Measurements from ENCODE around the gene HPCAL1. TPM values are rescaled to one million over a fixed set of nuclear protein-coding genes. Genes with fewer than 3 reads are reported as not detected.
"Not testable (repeated sequence)": the region's sequence is repeated elsewhere in the genome, so short reads cannot be mapped to it uniquely, and the experiment has no call there.

Gene HPCAL1
- total RNA-seq, 3 donors from 2014 or later (not counting 1 experiment from before 2014, with no cell fraction given), result 31.1 to 45.2 (median 39.8) TPM

GRCh38 chr2:10452956-10453904, 150.5 kb downstream of the HPCAL1 start:
- no peaks in the 10 kb centered on the region for H3K36me3 ChIP-seq (ENCODE audit: control insufficient read depth, insufficient read depth, low read length)
- H3K4me3 ChIP-seq (ENCODE audit: low read length), result no peak overlapping the region
- Mint-ChIP-seq H3K9me3 (no peaks in the 10 kb centered on the region), H3K36me3 (no peaks in the 10 kb centered on the region), H3K4me3 (no peak overlapping the region), H3K27ac (no peak overlapping the region), H3K4me1 (peaks cover 0 to 10% of the 10 kb centered on the region in 2 donors), H3K27me3 (ENCODE audit: low read depth in 2 of 2) (peaks cover 0 to 6% of the 10 kb centered on the region in 2 donors)
- H3K27me3 ChIP-seq (ENCODE audit: control insufficient read depth, insufficient read depth, low read length), result no peaks in the 10 kb centered on the region
- H3K9me3 ChIP-seq (ENCODE audit: control insufficient read depth, insufficient read depth, low read length), result no peaks in the 10 kb centered on the region
- intact Hi-C loops (cut with micrococcal nuclease), result no loop called here
- no peak for TF ChIP-seq CTCF (IDR thresholded peaks at IDR 0.05)
- H3K27ac ChIP-seq (ENCODE audit: low read length), result no peak overlapping the region
- 86% methylated on average over 17 of the region's 17 CpGs for WGBS (ENCODE audit: insufficient coverage)
- H3K4me1 ChIP-seq (ENCODE audit: control insufficient read depth, insufficient read depth, low read length), result peaks cover 12% of the 10 kb centered on the region
- DNase-seq (no peak), ATAC-seq (no peak)

- DNase-seq, result no peak
- Mint-ChIP-seq H3K27ac (no peak overlapping the region), H3K36me3 (no peaks in the 10 kb centered on the region), H3K9me3 (no peaks in the 10 kb centered on the region), H3K27me3 (ENCODE audit: low read depth in 2 of 2) (peaks cover 0 to 10% of the 10 kb centered on the region in 2 donors), H3K4me1 (peaks cover 0 to 10% of the 10 kb centered on the region in 2 donors), H3K4me3 (no peak overlapping the region)
- intact Hi-C loops (cut with micrococcal nuclease), result no loop called here
- Histone ChIP-seq H3K4me3 (ENCODE audit: low read length) (no peak overlapping the region), H3K36me3 (ENCODE audit: control insufficient read depth, insufficient read depth, low read length) (no peaks in the 10 kb centered on the region), H3K27ac (ENCODE audit: low read length) (no peak overlapping the region), H3K4me1 (ENCODE audit: control insufficient read depth, insufficient read depth, low read length) (peaks cover 9% of the 10 kb centered on the region), H3K27me3 (ENCODE audit: control insufficient read depth, insufficient read depth, low read length) (no peaks in the 10 kb centered on the region), H3K9me3 (ENCODE audit: control insufficient read depth, insufficient read depth, low read length) (no peaks in the 10 kb centered on the region)
- ATAC-seq, result no peak
- WGBS (ENCODE audit: insufficient coverage), result 92% methylated on average over 9 of the region's 9 CpGs
- TF ChIP-seq CTCF (IDR thresholded peaks at IDR 0.05), result no peak
These were observed 151.2 kb downstream of the HPCAL1 start for GRCh38 chr2:10453905-10454298.

- peaks cover 0 to 5% of the 10 kb centered on the region in 2 donors for H3K4me1 Mint-ChIP-seq
- no peak for DNase-seq
- TF ChIP-seq CTCF (IDR thresholded peaks at IDR 0.05), result no peak
- no peak overlapping the region for H3K4me3 Mint-ChIP-seq
- Histone ChIP-seq H3K27ac (ENCODE audit: low read length) (no peak overlapping the region), H3K9me3 (ENCODE audit: control insufficient read depth, insufficient read depth, low read length) (no peaks in the 10 kb centered on the region), H3K27me3 (ENCODE audit: control insufficient read depth, insufficient read depth, low read length) (no peaks in the 10 kb centered on the region), H3K4me3 (ENCODE audit: low read length) (no peak overlapping the region), H3K4me1 (ENCODE audit: control insufficient read depth, insufficient read depth, low read length) (peaks cover 3% of the 10 kb centered on the region), H3K36me3 (ENCODE audit: control insufficient read depth, insufficient read depth, low read length) (no peaks in the 10 kb centered on the region)
- WGBS (ENCODE audit: insufficient coverage), result 89% methylated on average over 7 of the region's 7 CpGs
- H3K27me3 Mint-ChIP-seq (ENCODE audit: low read depth in 2 of 2), result peaks cover 0 to 15% of the 10 kb centered on the region in 2 donors
- intact Hi-C loops (cut with micrococcal nuclease), result no loop called here
- no peak for ATAC-seq
- H3K9me3 Mint-ChIP-seq, result no peaks in the 10 kb centered on the region
- H3K36me3 Mint-ChIP-seq, result no peaks in the 10 kb centered on the region
- peak overlapping the region in 1 of 2 donors; percentile 29 for H3K27ac Mint-ChIP-seq
These were observed 151.8 kb downstream of the HPCAL1 start for GRCh38 chr2:10454505-10454904.

GRCh38 chr2:10457195-10457594, 154.5 kb downstream of the HPCAL1 start:
- H3K9me3 Mint-ChIP-seq; H3K27ac Mint-ChIP-seq; ATAC-seq; H3K36me3 Mint-ChIP-seq; H3K9me3 ChIP-seq (ENCODE audit: control insufficient read depth, insufficient read depth, low read length); H3K4me3 Mint-ChIP-seq; intact Hi-C loops (cut with micrococcal nuclease); H3K4me1 ChIP-seq (ENCODE audit: control insufficient read depth, insufficient read depth, low read length); H3K27ac ChIP-seq (ENCODE audit: low read length); H3K4me1 Mint-ChIP-seq; DNase-seq; H3K4me3 ChIP-seq (ENCODE audit: low read length); H3K36me3 ChIP-seq (ENCODE audit: control insufficient read depth, insufficient read depth, low read length); H3K27me3 ChIP-seq (ENCODE audit: control insufficient read depth, insufficient read depth, low read length): not testable (repeated sequence)
- 86% methylated on average over 3 of the region's 3 CpGs for WGBS (ENCODE audit: insufficient coverage)
- peaks cover 0 to 15% of the 10 kb centered on the region in 2 donors for H3K27me3 Mint-ChIP-seq (ENCODE audit: low read depth in 2 of 2)
